Heart left ventricle (tissue), 13 donors: ENCODE data around the gene SPATA31C2.

Source experiments
- POLR2A ChIP-seq, 2 donors: fragments of 450-650 bp; IDR thresholded peaks; one replicate each; pipeline ENCODE4 v1.6.1; 2017; ENCODE audit warnings: antibody characterized with exemption in 2 of 2, mild to moderate bottlenecking in 2 of 2, moderate library complexity in 2 of 2
- TF ChIP-seq, protein P1 (sequence below), 12 donors: fragments of 200-600 bp; sonication (generic) in 4 of 12; IDR thresholded peaks; one replicate each; pipeline versions ENCODE4 v1.5.0 to v1.8.0; 2018 to 2022; ENCODE audit warnings: antibody characterized with exemption in 12 of 12, mild to moderate bottlenecking in 5 of 12
- donor health status: ischemic (EF 13 %, LVEDD 7.1; RV severe dilation, severe dysfunction).
- donor health status: DM: no; HTN: yes; CAD: no.
- donor health status: DM: no; HTN: no; CAD: no.
- donor health status: ischemic (EF 25% LVEDD 6.9; RV normal size, moderate dysfunction).
- donor health status: ischemic (EF 25% LVEDD 5.7; RV mildly dilated, moderate dysfunction).
- donor health status: ischemic (EF 35%, LVEDD 5.7; RV mildly dilated, moderate dysfunction).
- donor health status: nonischemic (EF 11% LVEDD 7.7; RV severe dilation, severe dysfunction).
- donor health status: DM: yes; HTN: yes; CAD: no.
- donor health status: PGD.
- donor health status: ischemic (EF 29% LVEDD 5.4; RV normal size, mild dysfunction).
- donor health status: nonischemic (EF 23%, LVEDD 6.1; RV moderate dilation, normal function).

DNA sequence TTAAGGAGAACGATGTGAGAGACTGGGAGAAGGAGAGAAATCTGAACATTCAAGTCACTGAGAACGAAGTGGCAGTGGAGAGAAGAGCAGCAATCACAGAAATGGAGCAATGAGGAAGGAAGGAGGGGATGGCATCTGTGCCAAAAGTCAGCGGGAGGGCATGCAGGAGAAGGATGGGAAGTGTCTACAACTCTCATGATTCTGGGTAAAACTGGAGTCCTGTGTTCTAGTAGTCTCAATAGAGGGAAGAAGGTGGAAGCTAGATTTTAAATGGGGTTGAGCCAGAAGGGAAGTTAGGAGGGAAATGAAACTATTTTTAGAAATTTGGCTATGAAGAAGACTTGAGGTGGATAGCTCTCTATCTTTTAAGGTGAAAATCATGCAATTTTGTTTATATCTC lies 39.1 kb upstream of the SPATA31C2 start:
- TF ChIP-seq, protein P1, sequence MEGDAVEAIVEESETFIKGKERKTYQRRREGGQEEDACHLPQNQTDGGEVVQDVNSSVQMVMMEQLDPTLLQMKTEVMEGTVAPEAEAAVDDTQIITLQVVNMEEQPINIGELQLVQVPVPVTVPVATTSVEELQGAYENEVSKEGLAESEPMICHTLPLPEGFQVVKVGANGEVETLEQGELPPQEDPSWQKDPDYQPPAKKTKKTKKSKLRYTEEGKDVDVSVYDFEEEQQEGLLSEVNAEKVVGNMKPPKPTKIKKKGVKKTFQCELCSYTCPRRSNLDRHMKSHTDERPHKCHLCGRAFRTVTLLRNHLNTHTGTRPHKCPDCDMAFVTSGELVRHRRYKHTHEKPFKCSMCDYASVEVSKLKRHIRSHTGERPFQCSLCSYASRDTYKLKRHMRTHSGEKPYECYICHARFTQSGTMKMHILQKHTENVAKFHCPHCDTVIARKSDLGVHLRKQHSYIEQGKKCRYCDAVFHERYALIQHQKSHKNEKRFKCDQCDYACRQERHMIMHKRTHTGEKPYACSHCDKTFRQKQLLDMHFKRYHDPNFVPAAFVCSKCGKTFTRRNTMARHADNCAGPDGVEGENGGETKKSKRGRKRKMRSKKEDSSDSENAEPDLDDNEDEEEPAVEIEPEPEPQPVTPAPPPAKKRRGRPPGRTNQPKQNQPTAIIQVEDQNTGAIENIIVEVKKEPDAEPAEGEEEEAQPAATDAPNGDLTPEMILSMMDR (IDR thresholded peaks at IDR 0.05) = no peak
- no peak for TF ChIP-seq POLR2A (IDR thresholded peaks at IDR 0.05)
